NCI-H2029 treated with DMSO at 0.1 percent for 48 hours (cell line): ENCODE results near the gene BDKRB1.

ENCODE experiments used
- DNase-seq: peaks from one replicate; lab custom pipeline; 2025; lab: John Stamatoyannopoulos, UW

Gene BDKRB1

DNA sequence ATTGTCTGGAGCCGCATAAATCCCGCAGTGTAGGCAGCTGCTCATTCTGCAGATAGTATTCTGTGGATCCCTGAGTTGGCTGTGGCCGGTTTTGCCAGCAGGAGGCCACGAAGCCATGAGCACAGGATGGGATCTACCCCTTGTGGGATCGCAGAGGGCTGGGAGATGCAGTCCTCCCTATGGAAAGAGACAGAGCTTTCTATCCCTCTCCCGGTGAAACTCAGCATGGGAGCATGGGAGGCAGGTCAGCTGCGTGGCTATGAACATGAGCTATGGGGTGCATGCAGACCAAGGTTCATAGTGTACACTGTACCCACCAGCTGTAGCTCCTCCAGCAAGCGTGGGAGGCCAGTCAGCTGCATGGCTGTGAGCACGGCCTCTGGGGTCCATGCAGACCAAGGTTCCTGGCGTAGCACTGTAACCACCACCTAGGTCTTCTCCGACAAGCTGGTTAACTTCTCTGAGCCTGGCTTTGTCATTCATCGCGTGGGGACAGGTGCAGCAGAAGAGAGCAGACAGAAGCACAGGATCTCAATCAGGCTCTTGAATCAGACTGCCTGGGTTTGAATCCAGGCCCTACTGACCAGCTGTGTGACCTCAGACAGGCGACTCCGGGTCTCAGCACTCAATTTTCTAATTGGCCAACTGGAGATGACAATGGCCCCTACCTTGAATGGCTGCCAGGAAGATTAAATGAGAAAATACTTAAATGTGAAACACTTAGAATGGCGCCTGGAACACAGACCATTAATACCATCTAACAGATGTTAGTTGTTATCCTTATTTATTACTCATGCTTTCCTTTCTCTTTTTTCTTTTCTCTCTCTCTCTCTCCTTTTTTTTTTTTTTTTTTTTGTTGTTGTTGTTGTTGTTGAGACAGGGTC lies 6.0 kb downstream of the BDKRB1 start:
- DNase-seq, result no peak

DNA sequence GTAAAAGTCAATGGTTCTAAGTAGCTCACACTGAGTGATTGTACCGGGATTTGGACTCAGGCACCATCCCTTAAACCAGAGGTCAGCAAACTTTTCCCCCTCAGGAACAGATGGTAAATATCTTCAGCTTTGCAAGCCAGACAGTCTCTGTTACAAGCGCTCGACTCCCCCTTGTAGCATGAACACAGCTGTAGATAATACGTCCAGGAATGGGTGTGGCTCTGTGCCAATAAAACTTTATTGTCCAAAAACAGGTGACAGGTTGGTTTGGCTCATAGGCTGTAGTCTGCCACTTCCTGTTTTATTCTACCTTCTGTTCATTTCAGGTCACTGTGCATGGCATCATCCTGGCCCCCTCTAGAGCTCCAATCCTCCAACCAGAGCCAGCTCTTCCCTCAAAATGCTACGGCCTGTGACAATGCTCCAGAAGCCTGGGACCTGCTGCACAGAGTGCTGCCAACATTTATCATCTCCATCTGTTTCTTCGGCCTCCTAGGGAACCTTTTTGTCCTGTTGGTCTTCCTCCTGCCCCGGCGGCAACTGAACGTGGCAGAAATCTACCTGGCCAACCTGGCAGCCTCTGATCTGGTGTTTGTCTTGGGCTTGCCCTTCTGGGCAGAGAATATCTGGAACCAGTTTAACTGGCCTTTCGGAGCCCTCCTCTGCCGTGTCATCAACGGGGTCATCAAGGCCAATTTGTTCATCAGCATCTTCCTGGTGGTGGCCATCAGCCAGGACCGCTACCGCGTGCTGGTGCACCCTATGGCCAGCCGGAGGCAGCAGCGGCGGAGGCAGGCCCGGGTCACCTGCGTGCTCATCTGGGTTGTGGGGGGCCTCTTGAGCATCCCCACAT lies 7.6 kb downstream of the BDKRB1 start:
- DNase-seq, result no peak

DNA sequence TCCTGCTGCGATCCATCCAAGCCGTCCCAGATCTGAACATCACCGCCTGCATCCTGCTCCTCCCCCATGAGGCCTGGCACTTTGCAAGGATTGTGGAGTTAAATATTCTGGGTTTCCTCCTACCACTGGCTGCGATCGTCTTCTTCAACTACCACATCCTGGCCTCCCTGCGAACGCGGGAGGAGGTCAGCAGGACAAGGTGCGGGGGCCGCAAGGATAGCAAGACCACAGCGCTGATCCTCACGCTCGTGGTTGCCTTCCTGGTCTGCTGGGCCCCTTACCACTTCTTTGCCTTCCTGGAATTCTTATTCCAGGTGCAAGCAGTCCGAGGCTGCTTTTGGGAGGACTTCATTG lies 8.2 kb downstream of the BDKRB1 start:
- no peak for DNase-seq

DNA sequence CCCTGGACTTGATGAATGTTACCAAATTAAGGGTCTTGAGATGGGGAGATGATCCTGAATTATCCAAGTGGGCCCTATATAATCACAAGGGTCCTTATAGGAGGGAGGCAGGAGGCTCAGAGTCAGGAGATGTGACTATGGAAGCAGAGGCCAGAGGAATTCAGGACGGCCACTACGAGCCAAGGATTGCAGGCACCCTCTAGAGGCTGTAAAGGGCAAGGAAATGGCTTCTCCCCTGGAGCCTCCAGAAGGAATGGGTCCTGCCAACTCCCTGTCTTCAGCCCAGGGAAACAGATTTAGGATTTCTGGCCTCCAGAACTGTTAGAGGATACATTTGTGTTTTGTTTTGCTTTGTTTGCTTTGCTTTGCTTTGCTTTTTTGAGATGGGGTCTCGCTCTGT lies 8.8 kb downstream of the BDKRB1 start:
- DNase-seq, result no peak

DNA sequence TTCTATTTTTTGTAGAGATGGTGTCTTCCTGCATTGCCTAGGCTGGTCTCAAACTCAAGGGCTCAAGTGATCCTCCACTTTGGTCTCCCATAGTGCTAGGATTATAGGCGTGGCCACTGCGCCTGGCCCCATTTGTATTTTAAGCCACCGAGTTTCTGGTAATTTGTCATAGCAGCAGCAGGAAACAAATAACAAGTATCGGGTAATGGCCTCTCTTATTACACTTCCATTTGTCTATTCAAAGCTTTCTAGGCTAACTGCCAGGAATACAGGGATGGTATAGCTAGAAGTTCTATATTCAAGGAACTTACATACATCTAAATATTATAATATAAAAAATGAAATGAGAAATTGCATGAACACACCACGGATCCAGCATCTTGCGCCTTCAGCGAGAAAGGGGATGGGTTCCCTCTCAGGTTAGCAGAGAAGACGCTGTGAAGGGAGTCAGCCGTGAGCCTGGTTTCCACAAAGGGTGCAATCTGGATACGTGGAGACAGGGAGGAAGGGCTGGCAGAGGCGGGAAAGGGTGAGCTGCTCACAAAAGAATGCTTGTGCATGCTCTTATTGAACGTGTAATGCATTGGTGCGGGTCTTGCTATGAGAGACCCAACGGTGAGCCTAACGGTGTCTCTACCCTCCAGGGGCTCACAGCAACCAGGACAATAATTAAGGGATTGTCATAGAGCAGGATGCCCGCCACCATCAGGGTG lies 9.5 kb downstream of the BDKRB1 start:
- peak; percentile 17 for DNase-seq

DNA sequence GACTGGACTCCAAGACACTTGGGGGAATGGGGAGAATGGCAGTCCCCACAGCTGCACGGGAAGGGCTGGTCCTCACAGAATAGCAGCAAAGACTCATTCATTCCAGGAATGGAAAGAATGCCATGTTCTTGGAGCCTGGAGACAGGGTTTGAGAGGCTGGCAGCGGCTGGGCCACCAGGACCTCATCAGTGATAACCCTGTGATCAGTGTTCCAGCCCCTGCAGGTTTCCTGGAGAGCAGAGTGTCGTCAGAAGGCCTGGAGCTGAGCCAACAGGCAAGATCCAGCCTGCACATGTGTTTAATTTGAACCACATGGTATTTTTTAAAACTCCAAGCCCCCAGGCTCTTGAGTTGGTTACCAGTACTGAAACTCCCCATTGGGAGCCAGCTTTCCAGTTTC lies 11.3 kb downstream of the BDKRB1 start:
- DNase-seq, result no peak

DNA sequence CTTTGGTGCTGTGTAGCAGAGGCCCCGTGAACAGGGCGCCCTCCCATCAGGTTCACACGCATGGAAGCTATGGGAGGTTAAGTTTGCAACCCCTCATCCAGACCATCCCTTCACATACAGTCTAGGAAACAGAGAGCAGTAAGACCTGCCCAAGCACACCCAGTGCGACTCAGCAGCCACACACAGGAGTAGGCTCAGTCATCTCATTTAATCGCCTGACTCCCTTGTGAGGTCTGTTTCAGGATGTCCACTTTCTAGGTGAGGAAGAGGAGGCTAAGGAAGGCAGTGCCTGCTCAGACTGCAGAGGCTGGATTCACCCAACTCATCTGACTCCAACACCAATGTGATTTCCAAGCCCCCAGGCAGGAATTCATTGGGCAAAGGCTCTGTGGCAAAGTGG lies 11.9 kb downstream of the BDKRB1 start:
- no peak for DNase-seq

DNA sequence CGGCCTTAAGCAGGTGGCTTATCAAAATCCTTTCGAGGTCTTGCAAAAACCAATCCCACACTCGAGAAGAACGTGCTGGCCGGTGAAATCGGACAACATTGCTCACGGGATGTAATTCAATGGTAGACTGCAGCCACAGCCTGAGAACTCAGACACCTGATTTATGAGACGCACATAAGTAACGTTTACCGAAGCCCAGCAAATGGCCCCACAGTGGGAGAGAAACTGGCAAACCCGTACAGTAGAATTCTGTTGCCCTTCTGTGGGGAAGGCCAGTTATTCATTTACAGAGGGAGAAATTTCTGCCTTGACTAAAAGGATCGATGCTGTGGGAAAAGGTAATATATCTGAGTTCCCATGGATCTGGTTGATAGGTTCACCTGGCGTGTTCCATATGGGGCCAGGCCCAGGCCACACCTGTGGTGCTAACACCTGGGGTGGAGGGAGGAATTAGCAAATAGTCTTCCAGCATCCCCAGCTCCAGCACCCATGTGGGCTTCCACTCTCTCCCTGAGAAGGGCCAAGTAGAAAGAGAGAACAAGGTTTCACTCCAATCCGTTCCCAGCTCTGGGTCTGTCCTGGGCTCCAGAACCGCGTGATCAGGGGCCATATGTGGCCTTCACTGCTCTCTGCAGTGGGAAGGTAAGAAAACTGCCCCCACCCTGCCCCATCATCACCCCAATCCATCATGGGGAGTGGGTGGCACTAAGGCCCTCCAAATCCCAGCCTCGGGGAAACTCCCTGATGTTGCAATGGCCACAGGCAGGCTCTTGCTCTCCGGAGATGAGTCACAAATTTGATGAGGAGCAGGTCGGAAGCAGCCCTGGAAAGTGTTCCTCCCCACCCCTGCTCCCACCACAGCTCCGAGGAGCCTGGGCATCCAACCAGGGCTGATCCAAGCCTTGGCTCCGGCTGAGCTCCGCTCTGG lies 12.7 kb downstream of the BDKRB1 start:
- no peak for DNase-seq

DNA sequence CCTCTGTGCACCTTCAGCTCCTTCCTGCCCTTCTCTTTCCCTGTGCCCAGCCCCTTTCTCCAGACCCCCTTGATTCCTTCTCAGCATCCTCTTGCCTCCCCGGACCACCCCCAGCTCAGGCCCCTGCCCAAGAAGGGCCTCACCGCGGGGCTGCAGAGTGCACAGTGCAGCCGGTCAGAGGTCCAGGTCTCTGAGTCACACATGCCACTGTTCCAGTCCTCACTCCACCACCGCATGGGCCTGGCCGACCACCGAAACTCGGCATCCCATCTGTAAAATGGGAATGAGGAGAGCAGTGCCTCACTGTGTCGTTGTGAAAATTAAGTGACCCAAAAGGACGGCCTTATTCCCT lies 13.3 kb downstream of the BDKRB1 start:
- DNase-seq, result no peak

DNA sequence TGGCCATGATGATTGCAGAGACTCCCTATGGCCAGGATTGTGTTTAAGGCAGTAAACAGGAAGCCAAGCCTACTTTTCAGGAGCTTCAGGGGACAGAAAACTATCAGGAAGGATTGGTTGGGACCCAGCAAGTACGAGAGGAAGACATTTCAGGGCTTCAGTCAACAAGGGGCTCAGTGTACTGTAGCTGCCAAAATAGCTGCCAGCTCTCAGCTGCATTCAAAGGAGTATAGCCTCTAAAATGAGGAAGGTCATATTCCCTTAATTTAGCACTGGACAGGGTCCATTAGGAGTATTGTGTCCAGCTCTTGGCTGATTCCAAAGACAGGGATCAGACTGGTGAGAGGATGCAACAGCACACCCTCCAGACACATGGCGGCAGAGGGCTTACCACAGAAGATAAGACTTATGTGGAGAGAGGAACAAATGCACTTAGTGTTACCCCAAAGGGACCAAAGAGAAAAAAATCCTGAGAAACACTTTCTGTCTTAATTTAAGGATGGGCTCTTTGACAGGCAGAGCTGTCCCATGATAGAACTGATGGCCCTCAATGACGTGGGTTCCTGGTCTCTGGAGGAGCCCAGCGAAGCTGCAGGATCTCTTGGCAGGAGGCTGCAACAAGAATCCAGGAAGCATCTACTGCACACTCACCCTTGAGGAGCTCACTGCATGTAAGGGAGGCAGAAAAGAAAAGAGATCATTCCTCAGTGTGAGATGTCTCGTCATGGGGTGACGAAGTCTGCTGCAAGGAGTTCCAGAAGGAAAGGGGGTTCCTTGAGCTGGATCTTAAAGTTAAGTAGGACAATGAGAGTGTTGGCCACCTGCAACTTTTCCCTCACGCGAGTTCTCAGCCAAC lies 14.8 kb downstream of the BDKRB1 start:
- no peak for DNase-seq

DNA sequence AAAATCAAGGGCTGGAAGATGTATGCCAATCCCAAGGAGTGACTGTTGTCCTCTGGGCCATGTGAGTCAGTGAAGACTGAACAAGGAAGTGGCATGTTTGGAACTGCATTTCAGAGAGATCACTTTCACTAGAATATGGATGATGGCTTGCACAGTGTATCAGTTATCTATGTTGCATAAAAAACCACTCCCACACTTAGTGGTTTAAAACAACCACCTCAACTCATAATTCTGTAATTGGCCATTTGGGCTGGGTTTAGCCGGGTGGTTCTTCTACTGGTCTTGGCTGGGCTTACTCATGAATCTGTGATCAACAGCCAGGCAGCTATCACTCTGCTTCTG lies 15.4 kb downstream of the BDKRB1 start:
- DNase-seq, result no peak

DNA sequence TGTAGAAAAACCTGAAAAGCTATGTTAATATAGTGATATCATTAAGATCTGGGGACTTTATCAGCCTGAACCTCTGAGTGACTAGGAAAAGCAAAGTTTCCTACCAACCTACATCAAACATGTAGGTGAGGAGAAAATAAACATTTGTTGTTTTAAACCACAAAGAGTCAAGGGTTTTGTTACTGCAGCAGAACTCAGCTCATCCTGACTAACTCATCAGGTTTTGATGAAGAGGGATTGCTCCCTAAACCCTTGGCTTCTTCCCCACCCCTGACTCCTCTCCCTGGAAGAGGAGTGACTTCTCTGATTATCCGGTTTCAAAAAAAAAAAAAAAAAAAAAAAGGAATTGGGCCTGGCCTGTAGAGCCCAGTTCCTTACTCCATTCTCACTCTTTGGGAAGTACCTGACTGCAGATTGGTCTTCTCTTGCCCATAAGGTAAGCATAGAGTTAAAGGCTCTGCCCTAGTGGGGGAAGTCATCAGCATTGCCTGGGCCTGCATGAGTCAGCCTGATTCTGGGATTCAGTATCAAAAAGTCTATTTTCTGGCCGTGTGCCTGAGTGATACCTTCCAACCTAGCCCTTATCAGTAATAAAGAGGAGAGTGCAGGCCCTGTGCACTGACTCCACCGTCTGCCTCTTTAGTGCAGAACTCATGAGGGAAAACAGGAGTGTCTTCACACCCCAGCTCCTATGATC lies 16.9 kb downstream of the BDKRB1 start:
- no peak for DNase-seq

DNA sequence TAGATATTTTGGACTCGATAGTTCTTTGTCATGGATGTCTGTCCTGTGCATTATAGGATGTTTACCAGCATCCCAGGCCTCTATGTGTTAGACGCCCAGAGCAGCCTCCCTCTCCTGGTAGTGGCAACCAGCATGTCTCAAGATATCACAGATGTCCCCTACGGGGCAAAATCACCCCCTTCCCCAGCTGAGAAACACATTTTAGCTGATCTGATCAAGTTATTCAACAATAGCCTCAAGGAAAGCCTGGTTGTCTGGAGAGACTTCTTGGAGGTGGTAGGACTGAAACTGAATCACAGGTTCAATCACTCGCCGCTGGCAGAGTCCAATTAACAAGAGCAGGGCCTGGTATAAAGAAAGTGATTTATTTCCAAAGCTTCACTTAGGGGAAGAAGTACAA lies 17.6 kb downstream of the BDKRB1 start:
- DNase-seq, result no peak

DNA sequence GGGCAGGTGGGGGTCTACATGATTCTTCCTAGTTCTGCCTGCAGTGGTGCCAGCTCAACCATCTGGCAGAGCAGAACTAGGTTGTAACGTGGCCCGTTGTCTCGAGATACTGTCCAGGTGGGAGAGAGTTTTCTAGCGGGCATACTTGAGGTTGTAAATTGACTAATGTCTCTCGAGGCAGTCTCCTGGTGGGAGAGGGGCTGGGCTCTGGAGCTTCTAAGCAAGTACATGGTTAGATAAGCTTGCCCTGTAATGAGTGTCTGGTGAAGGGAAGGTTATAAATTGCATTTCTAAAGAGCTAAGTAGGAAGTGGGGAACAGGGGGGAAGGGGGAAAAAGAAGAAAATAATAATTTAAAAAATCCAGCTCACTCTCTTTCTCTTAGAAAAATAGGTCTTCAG lies 18.1 kb downstream of the BDKRB1 start:
- DNase-seq, result no peak

DNA sequence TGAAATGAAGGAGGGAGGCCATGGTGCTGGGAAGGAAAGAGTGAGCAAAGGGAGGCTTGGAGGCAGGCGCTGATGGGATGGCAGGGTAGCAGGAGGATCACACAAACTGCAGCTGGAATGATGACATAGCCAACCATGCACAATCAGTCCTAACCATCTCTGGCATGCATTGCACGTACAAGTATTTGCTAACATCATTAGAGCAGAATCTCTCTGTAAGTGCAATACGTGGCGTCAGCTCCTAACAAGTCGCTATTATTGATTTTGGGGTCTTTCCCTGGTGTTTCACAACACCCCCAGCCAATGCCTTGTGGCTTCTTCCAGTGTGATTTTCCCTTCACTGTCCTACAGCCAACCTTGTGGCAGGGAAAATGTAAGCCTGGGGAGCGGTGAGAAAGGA lies 18.5 kb downstream of the BDKRB1 start:
- DNase-seq, result no peak

DNA sequence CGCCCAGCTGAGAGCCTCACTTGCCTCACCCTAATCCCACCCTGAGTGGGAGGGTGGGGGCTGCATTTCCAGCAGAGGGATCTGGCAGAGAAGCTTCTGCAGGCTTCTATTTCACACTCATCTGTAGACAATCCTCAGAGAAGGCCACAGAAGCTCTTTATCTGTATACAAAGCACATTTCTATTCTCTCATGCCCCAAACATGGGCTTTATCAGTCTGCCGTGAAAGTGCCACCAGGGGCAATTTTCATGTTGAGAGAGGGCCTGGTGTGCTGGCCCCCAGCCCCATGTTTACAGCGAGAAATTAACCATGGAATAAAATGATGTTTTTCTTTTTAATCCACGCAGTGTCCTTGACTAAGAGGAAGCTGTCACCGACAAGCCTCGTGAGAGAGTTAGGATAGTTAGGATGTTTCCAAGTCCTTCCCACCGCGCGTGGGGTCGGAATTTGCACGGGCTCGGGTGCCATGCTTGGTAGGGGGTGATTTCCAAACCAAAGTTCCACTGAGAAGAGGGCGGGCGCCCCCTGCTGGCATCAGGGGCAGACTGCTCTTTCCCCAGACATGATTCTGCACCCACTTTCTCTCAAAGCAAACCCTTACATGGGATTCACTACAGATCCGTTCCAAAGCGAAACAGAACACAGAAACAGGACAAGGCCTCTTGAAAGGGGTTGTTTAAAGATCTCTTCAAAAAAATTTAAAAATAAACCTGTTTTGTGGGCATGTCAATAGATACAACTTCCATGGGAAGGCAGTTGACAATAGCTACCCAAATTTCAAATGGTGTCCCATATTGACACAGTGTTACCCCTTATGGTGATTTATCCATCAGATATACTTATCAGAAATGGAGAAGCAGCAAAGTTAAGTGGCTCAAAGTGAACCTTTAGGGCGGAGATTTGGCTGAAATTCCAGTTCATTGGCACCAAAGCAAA lies 19.4 kb downstream of the BDKRB1 start:
- peak; percentile 8 for DNase-seq

DNA sequence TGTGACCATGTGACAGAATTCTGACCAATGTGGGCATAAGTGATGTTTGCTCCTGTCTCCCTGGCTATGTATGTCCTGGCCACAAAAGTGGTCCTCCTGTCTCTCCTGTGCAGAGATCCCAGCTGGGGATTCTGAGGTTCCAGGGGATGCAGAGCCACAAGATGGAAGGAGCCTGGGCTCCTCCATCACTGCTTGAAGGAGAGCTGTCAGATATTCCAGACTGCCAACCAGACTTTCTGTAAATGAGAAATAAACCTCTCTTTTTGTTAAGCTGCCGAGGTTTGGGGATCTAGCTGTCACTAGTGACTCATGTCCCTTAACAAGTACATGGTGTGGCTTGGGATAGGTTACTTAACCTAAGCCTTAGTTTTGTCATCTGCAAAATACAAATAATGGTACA lies 21.9 kb downstream of the BDKRB1 start:
- no peak for DNase-seq

DNA sequence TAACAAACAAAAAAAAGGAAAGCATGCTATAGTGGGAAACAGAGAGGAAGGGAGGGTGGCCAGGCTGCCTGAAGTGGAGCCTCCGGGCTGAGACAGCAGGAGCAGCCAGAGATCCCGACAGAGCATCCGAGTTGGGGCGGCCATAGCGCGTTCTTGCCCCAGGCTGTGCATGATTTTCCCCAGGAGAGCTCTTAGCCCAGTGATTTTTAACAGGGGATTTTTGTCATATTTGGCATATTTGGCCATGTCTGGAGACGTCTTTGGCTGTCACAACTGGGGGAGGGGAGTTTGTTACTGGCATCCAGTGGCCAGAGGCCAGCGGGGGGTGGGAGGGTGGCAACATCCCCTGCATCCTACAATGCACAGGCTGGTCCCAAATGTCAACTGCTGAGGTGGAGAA lies 23.6 kb downstream of the BDKRB1 start:
- DNase-seq, result no peak

DNA sequence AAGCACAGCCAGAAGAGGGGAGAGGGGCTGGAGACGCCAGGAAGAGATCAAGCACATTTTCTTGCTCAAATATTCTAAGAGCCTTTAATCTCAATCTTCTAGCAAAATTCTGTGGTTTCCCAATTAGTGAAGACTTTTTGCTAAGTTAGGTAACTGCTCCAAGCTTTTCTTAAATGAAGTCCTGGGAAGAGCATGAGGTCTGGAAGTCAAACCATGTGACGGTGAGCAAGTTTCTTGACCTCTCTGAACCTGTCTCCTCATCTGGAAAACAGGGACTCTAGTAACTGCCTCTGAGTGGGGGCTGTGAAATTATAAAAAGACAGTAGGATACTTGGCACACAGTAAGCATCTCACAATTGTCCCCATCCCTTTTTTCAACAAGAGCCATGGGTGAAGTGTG lies 24.1 kb downstream of the BDKRB1 start:
- DNase-seq, result no peak
